ENCODE data around the gene NCOA7. TPM values are rescaled to one million over a fixed set of nuclear protein-coding genes. Genes with fewer than 3 reads are reported as not detected.

NCOA7 gene
- total RNA-seq, 1 donor, result 14.8 TPM

GRCh38 chr6:125750692-125751333 lies 39.9 kb upstream of the NCOA7 start:
- H3K4me3 ChIP-seq (ENCODE audit: low read length), result no peak overlapping the region
- peaks cover 41% of the 10 kb centered on the region for H3K4me1 ChIP-seq (ENCODE audit: insufficient read depth, low read length)
- peaks cover 89% of the 10 kb centered on the region for H3K27me3 ChIP-seq (ENCODE audit: insufficient read depth, low read length)
- H3K9me3 ChIP-seq (ENCODE audit: low read depth, low read length), result no peaks in the 10 kb centered on the region

- Histone ChIP-seq H3K4me1 (ENCODE audit: insufficient read depth, low read length) (peaks cover 38% of the 10 kb centered on the region), H3K4me3 (ENCODE audit: low read length) (no peak overlapping the region), H3K27me3 (ENCODE audit: insufficient read depth, low read length) (peaks cover 86% of the 10 kb centered on the region), H3K9me3 (ENCODE audit: low read depth, low read length) (no peaks in the 10 kb centered on the region)
Observed at GRCh38 chr6:125751334-125751916, 39.3 kb upstream of the NCOA7 start.

GRCh38 chr6:125752773-125753172 lies 38.0 kb upstream of the NCOA7 start:
- Histone ChIP-seq H3K4me1 (ENCODE audit: insufficient read depth, low read length) (peaks cover 25% of the 10 kb centered on the region), H3K9me3 (ENCODE audit: low read depth, low read length) (no peaks in the 10 kb centered on the region), H3K27me3 (ENCODE audit: insufficient read depth, low read length) (peaks cover 83% of the 10 kb centered on the region)

GRCh38 chr6:125753218-125753936 lies 37.4 kb upstream of the NCOA7 start:
- H3K27me3 ChIP-seq (ENCODE audit: insufficient read depth, low read length), result peaks cover 77% of the 10 kb centered on the region
- no peaks in the 10 kb centered on the region for H3K9me3 ChIP-seq (ENCODE audit: low read depth, low read length)
- H3K4me3 ChIP-seq (ENCODE audit: low read length), result no peak overlapping the region
- H3K4me1 ChIP-seq (ENCODE audit: insufficient read depth, low read length), result peaks cover 18% of the 10 kb centered on the region

More at GRCh38 chr6:125752773-125753172, 38.0 kb upstream of the NCOA7 start:
- no peak overlapping the region for H3K4me3 ChIP-seq (ENCODE audit: low read length)

GRCh38 chr6:125753937-125754259 lies 36.9 kb upstream of the NCOA7 start:
- Histone ChIP-seq H3K4me1 (ENCODE audit: insufficient read depth, low read length) (peaks cover 13% of the 10 kb centered on the region), H3K9me3 (ENCODE audit: low read depth, low read length) (no peaks in the 10 kb centered on the region), H3K4me3 (ENCODE audit: low read length) (no peak overlapping the region), H3K27me3 (ENCODE audit: insufficient read depth, low read length) (peaks cover 72% of the 10 kb centered on the region)

- Histone ChIP-seq H3K27me3 (ENCODE audit: insufficient read depth, low read length) (peaks cover 70% of the 10 kb centered on the region), H3K4me3 (ENCODE audit: low read length) (no peak overlapping the region), H3K9me3 (ENCODE audit: low read depth, low read length) (no peaks in the 10 kb centered on the region), H3K4me1 (ENCODE audit: insufficient read depth, low read length) (peaks cover 9% of the 10 kb centered on the region)
Observed at GRCh38 chr6:125754566-125754965, 36.2 kb upstream of the NCOA7 start.

GRCh38 chr6:125759184-125759902 lies 31.4 kb upstream of the NCOA7 start:
- Histone ChIP-seq H3K27me3 (ENCODE audit: insufficient read depth, low read length) (peaks cover 59% of the 10 kb centered on the region), H3K4me1 (ENCODE audit: insufficient read depth, low read length) (no peaks in the 10 kb centered on the region), H3K9me3 (ENCODE audit: low read depth, low read length) (no peaks in the 10 kb centered on the region), H3K4me3 (ENCODE audit: low read length) (no peak overlapping the region)

GRCh38 chr6:125759959-125760457 lies 30.8 kb upstream of the NCOA7 start:
- Histone ChIP-seq H3K4me3 (ENCODE audit: low read length) (no peak overlapping the region), H3K4me1 (ENCODE audit: insufficient read depth, low read length) (no peaks in the 10 kb centered on the region), H3K9me3 (ENCODE audit: low read depth, low read length) (no peaks in the 10 kb centered on the region), H3K27me3 (ENCODE audit: insufficient read depth, low read length) (peaks cover 56% of the 10 kb centered on the region)

- Histone ChIP-seq H3K4me1 (ENCODE audit: insufficient read depth, low read length) (no peaks in the 10 kb centered on the region), H3K27me3 (ENCODE audit: insufficient read depth, low read length) (peaks cover 56% of the 10 kb centered on the region), H3K9me3 (ENCODE audit: low read depth, low read length) (no peaks in the 10 kb centered on the region), H3K4me3 (ENCODE audit: low read length) (no peak overlapping the region)
Observed at GRCh38 chr6:125764121-125764671, 26.6 kb upstream of the NCOA7 start.

GRCh38 chr6:125765944-125766343 lies 24.8 kb upstream of the NCOA7 start:
- H3K4me3 ChIP-seq (ENCODE audit: low read length), result no peak overlapping the region
- peaks cover 49% of the 10 kb centered on the region for H3K27me3 ChIP-seq (ENCODE audit: insufficient read depth, low read length)
- no peaks in the 10 kb centered on the region for H3K9me3 ChIP-seq (ENCODE audit: low read depth, low read length)
- H3K4me1 ChIP-seq (ENCODE audit: insufficient read depth, low read length), result no peaks in the 10 kb centered on the region

GRCh38 chr6:125766641-125767040 lies 24.1 kb upstream of the NCOA7 start:
- Histone ChIP-seq H3K4me3 (ENCODE audit: low read length) (no peak overlapping the region), H3K27me3 (ENCODE audit: insufficient read depth, low read length) (peaks cover 44% of the 10 kb centered on the region), H3K9me3 (ENCODE audit: low read depth, low read length) (no peaks in the 10 kb centered on the region), H3K4me1 (ENCODE audit: insufficient read depth, low read length) (no peaks in the 10 kb centered on the region)

GRCh38 chr6:125769147-125769783 lies 21.5 kb upstream of the NCOA7 start:
- Histone ChIP-seq H3K27me3 (ENCODE audit: insufficient read depth, low read length) (peaks cover 35% of the 10 kb centered on the region), H3K4me3 (ENCODE audit: low read length) (no peak overlapping the region), H3K9me3 (ENCODE audit: low read depth, low read length) (no peaks in the 10 kb centered on the region), H3K4me1 (ENCODE audit: insufficient read depth, low read length) (no peaks in the 10 kb centered on the region)

GRCh38 chr6:125773387-125774341 lies 17.1 kb upstream of the NCOA7 start:
- peaks cover 18% of the 10 kb centered on the region for H3K27me3 ChIP-seq (ENCODE audit: insufficient read depth, low read length)
- H3K4me1 ChIP-seq (ENCODE audit: insufficient read depth, low read length), result no peaks in the 10 kb centered on the region
- H3K9me3 ChIP-seq (ENCODE audit: low read depth, low read length), result no peaks in the 10 kb centered on the region
- no peak overlapping the region for H3K4me3 ChIP-seq (ENCODE audit: low read length)
